ENCODE results near the gene SEZ6. TPM values are rescaled to one million over a fixed set of nuclear protein-coding genes. Genes with fewer than 3 reads are reported as not detected.

SEZ6 gene
- total RNA-seq, 2 donors from 2014 or later, result 0.20 TPM; not detected in 1

- no peak overlapping the region for H3K4me3 Mint-ChIP-seq
- H3K27me3 Mint-ChIP-seq (ENCODE audit: insufficient read depth), result no peaks in the 10 kb centered on the region
- no peak overlapping the region for H3K27ac ChIP-seq (ENCODE audit: low read depth, low read length)
- peak; percentile 92 for TF ChIP-seq CTCF (conservative IDR thresholded peaks at IDR 0.05)
- WGBS, 2 experiments (ENCODE audit: insufficient coverage in 1 of 2, insufficient read length in 1 of 2), result 33 to 34% methylated on average over 3 to 5 of the region's 5 CpGs
- H3K9me3 ChIP-seq (ENCODE audit: control insufficient read depth, low read length), result no peaks in the 10 kb centered on the region
- no peaks in the 10 kb centered on the region for H3K36me3 ChIP-seq (ENCODE audit: control insufficient read depth, insufficient read depth, low read length)
- no peak overlapping the region for H3K9ac ChIP-seq (ENCODE audit: extremely low read depth, low read length, poor library complexity, severe bottlenecking)
- no peaks in the 10 kb centered on the region for H3K27me3 ChIP-seq (ENCODE audit: control insufficient read depth, insufficient read depth, low read length, poor library complexity, severe bottlenecking)
- DNase-seq, result peak; percentile 99
- H3K36me3 Mint-ChIP-seq (ENCODE audit: low read depth), result no peaks in the 10 kb centered on the region
- no peak overlapping the region for H3K4me3 ChIP-seq (ENCODE audit: low read length)
- H3K4me1 Mint-ChIP-seq, result peaks cover 8% of the 10 kb centered on the region
- H3K4me1 ChIP-seq (ENCODE audit: control insufficient read depth, insufficient read depth, low read length), result peaks cover 3% of the 10 kb centered on the region
- H3K27ac Mint-ChIP-seq, result peak overlapping the region; percentile 28
- H3K9me3 Mint-ChIP-seq, result no peaks in the 10 kb centered on the region
Observed at GRCh38 chr17:28953444-28954118, 52.3 kb downstream of the SEZ6 start.

GRCh38 chr17:28951991-28952975 is 53.5 kb downstream of the SEZ6 start:
- Histone ChIP-seq H3K9ac (ENCODE audit: extremely low read depth, low read length, poor library complexity, severe bottlenecking) (peak overlapping the region; percentile 75), H3K27me3 (ENCODE audit: control insufficient read depth, insufficient read depth, low read length, poor library complexity, severe bottlenecking) (no peaks in the 10 kb centered on the region), H3K4me3 (ENCODE audit: low read length) (peak overlapping the region; percentile 95), H3K36me3 (ENCODE audit: control insufficient read depth, insufficient read depth, low read length) (no peaks in the 10 kb centered on the region), H3K4me1 (ENCODE audit: control insufficient read depth, insufficient read depth, low read length) (peaks cover 3% of the 10 kb centered on the region), H3K9me3 (ENCODE audit: control insufficient read depth, low read length) (no peaks in the 10 kb centered on the region), H3K27ac (ENCODE audit: low read depth, low read length) (peak overlapping the region; percentile 87)
- Mint-ChIP-seq H3K9me3 (no peaks in the 10 kb centered on the region), H3K4me3 (no peak overlapping the region), H3K27ac (no peak overlapping the region), H3K27me3 (ENCODE audit: insufficient read depth) (no peaks in the 10 kb centered on the region), H3K36me3 (ENCODE audit: low read depth) (peaks cover 8% of the 10 kb centered on the region), H3K4me1 (peaks cover 20% of the 10 kb centered on the region)
- TF ChIP-seq CTCF (conservative IDR thresholded peaks at IDR 0.05), result no peak
- WGBS, 2 experiments (ENCODE audit: insufficient coverage in 1 of 2, insufficient read length in 1 of 2), result 11 to 13% methylated on average over 22 to 36 of the region's 36 CpGs
- DNase-seq, result peak; percentile 100

GRCh38 chr17:28951428-28951990 is 54.3 kb downstream of the SEZ6 start, which contains the start of gene PHF12:
Gene PHF12, minus strand, starts transcription at chr17:28951518. Its CDS starts 558 bp downstream, at chr17:28950960.
- H3K4me3 Mint-ChIP-seq, result no peak within 1 kb of the TSS
- H3K4me1 Mint-ChIP-seq, result peaks cover 20% of the 10 kb centered on the region
- Histone ChIP-seq H3K4me1 (ENCODE audit: control insufficient read depth, insufficient read depth, low read length) (peaks cover 4% of the 10 kb centered on the region), H3K36me3 (ENCODE audit: control insufficient read depth, insufficient read depth, low read length) (no peaks in the 10 kb centered on the region), H3K27ac (ENCODE audit: low read depth, low read length) (peak within 1 kb of the TSS; percentile 87), H3K4me3 (ENCODE audit: low read length) (peak within 1 kb of the TSS; percentile 95), H3K9ac (ENCODE audit: extremely low read depth, low read length, poor library complexity, severe bottlenecking) (peak within 1 kb of the TSS; percentile 75), H3K27me3 (ENCODE audit: control insufficient read depth, insufficient read depth, low read length, poor library complexity, severe bottlenecking) (no peaks in the 10 kb centered on the region), H3K9me3 (ENCODE audit: control insufficient read depth, low read length) (no peaks in the 10 kb centered on the region)
- 0% methylated on average over 25 to 50 of the region's 51 CpGs for WGBS, 2 experiments (ENCODE audit: insufficient coverage in 1 of 2, insufficient read length in 1 of 2)
- peaks cover 14% of the 10 kb centered on the region for H3K36me3 Mint-ChIP-seq (ENCODE audit: low read depth)
- peak; percentile 100 for DNase-seq
- H3K9me3 Mint-ChIP-seq, result no peaks in the 10 kb centered on the region
- TF ChIP-seq CTCF (conservative IDR thresholded peaks at IDR 0.05), result no peak
- peak within 1 kb of the TSS; percentile 91 for H3K27ac Mint-ChIP-seq
- H3K27me3 Mint-ChIP-seq (ENCODE audit: insufficient read depth), result no peaks in the 10 kb centered on the region

Data from endodermal cell (in vitro differentiated cells).